Activated T-helper 2 cell treated with anti-CD3 and anti-CD28 coated beads, Interferon-gamma antibody, Interleukin-2, Interleukin-4, amounts not matched to agents 10 μg/mL and 5 μg/mL and 100 μg/mL, durations not matched to agents 14 hours and 24 hours and 36 hours (primary cell): ENCODE measurements around the gene PITX2. TPM values are rescaled to one million over a fixed set of nuclear protein-coding genes. Genes with fewer than 3 reads are reported as not detected.

Source experiments
- DNase-seq: peaks from one replicate; pipeline ENCODE4 v3.0.0; 2021; ENCODE audit warnings: low spot score
- H3K27ac Mint-ChIP-seq: one replicate; pipeline ENCODE4 v1.8.0; 2021; ENCODE audit warnings: mixed read lengths
- H3K27me3 Mint-ChIP-seq: one replicate; pipeline ENCODE4 v1.8.0; 2021; ENCODE audit warnings: low read depth, mixed read lengths
- H3K36me3 Mint-ChIP-seq: one replicate; pipeline ENCODE4 v1.8.0; 2021; ENCODE audit warnings: low read depth, mixed read lengths
- H3K4me1 Mint-ChIP-seq: one replicate; pipeline ENCODE4 v1.8.0; 2021; ENCODE audit warnings: low read depth, mixed read lengths
- H3K4me3 Mint-ChIP-seq: one replicate; pipeline ENCODE4 v1.8.0; 2021; ENCODE audit warnings: low read depth, mild to moderate bottlenecking, moderate library complexity, mixed read lengths
- H3K9me3 Mint-ChIP-seq: one replicate; pipeline ENCODE4 v1.8.0; 2021; ENCODE audit warnings: mixed read lengths
- intact Hi-C: fragments of 100-400 bp; cut with micrococcal nuclease; formaldehyde crosslinking; loops from one replicate; pipeline ENCODE4 v1.15.1; 2023
- total RNA-seq: library from RNA; stranded (reverse); gene quantifications from 2 replicates; pipeline ENCODE4 v1.2.3, GENCODE V29; 2022

The PITX2 gene
- not detected in 2 replicates for total RNA-seq

DNA sequence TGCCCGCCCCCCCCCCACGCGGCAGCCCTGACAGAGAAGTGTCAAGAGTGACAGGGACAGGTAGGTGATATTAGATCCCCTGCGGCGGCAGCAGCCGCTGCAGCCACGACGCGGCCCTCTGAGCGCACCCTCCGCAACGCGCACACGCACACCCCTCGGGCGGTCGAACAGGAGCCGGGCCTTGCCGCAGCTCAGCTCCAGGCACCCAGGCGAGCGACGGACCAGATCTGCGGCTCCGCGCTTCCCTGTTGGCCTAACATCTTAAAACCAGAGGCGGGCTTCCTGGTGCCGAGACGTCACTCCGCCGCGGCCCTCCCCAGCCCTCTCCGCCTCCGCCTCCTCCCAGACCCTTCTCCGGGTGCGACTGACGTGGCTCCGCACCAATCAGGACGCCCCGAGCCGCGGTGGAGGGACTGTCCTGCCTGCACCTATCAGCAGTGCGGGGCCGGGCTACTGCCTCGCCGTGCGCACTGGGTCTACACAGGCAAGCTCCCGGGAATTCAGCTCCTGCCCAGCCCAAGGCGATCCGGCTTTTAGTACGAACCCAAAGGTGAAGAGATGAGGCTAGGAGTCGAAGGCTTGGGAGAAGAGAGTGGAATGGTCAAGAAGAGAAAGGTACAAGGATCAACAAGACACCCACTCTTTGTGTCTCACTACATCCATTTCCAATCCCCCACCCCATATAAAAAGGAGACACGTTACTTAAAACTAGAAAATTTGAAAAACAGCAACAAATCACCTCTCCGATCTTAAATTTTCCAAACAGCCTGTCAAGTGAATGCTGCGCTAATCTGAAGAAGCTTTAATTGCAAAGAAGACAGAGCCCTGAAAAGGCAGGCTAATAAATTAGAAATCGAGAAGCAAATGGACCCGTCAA, at the start of gene PITX2:
Gene PITX2, minus strand, starts transcription at position 237 of the 877 bp plus-strand sequence. CDS start 617 bp downstream, outside the sequence.
- peaks cover 3% of the 10 kb centered on the region for H3K36me3 Mint-ChIP-seq

DNA sequence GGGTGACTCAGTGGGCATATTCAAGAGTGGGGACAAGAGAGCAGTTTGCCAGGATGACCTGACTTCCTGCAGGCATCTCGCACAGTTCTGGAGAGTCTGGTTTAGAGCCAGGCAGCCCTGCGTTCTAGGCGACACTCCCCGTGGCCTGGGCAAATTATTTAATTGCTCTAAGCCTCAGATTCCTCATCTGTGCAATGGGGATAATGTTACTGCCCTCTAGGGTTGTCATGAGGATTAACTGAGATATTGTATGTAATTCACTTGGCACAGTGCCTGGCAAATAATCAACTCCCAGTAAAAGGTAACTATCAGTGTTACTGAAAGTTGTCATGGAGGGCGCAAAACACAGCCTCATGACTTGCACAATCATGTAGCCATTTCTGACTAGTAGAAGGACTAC, 48.8 kb upstream of the PITX2 start:
- no peaks in the 10 kb centered on the region for H3K9me3 Mint-ChIP-seq
- no peaks in the 10 kb centered on the region for H3K36me3 Mint-ChIP-seq
- no peak for DNase-seq
- no peaks in the 10 kb centered on the region for H3K4me1 Mint-ChIP-seq
- H3K27me3 Mint-ChIP-seq, result no peaks in the 10 kb centered on the region
- no peak overlapping the region for H3K4me3 Mint-ChIP-seq
- H3K27ac Mint-ChIP-seq, result no peak overlapping the region
- intact Hi-C loops, result no loop called here

More for the DNA sequence above, at the start of gene PITX2:
- intact Hi-C loops, result no loop called here
- peak within 1 kb of the TSS; percentile 62 for H3K4me3 Mint-ChIP-seq
- peaks cover 6% of the 10 kb centered on the region for H3K4me1 Mint-ChIP-seq
- H3K27ac Mint-ChIP-seq, result no peak within 1 kb of the TSS
- peak; percentile 50 for DNase-seq
- H3K27me3 Mint-ChIP-seq, result peaks cover 96% of the 10 kb centered on the region
- H3K9me3 Mint-ChIP-seq, result no peaks in the 10 kb centered on the region

DNA sequence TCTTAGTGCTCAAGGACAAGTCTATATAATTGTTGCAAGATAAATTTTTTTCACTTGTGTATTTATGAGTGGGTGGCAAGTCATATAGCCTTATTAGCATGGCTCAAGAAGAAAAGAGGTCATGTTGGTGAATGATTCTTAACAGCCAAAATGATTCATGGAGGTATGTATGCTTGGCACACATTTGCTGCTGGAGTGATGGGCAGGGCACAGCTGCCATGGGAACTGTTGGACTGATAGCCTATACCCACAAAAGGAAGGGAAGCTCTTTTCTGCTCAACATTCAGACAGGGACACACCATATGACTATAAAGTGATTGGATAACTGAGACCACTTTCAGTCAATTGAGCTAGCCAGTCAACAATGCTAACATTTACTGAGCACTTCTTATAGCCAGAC, 46.8 kb upstream of the PITX2 start:
- Mint-ChIP-seq H3K4me3 (no peak overlapping the region), H3K27ac (no peak overlapping the region), H3K36me3 (no peaks in the 10 kb centered on the region), H3K9me3 (no peaks in the 10 kb centered on the region), H3K27me3 (no peaks in the 10 kb centered on the region), H3K4me1 (no peaks in the 10 kb centered on the region)
- DNase-seq, result no peak
- intact Hi-C loops, result no loop called here

DNA sequence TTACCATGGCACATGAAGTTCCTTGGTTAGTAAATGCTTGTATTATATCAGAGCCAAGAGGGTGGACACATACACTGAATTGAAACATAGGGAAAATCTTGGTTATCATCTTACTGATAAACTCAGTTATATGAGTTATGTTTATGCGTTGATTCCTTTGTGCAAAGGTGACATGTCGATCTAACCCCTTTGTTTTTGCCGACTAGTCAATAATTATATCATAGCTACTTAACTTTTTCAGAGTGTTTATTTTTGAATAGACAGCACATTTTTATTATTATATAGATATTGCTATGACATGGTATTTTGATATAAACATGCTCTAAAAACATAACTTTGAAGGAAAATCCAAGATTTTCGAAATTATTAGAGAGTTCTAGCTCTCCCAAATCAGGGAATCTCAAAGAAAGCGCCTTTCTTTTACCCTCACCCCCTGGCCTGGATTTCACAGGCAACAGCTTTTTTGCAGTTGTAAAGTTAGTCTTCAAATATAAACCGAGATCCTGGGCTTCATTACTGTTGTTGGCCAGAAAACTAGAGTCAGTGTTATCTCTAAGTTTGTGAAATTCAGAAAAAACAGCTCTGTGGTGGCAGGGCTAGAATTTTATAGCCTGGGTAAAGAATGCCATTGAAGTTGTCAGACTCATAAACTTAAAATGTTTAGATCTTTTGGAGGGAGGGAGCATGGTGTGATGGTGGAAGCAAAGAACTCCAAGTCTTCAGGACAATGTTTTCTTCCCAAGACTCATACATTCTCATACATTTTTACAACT, 45.8 kb upstream of the PITX2 start:
- no peak for DNase-seq
- intact Hi-C loops, result no loop called here
- Mint-ChIP-seq H3K27me3 (no peaks in the 10 kb centered on the region), H3K4me3 (no peak overlapping the region), H3K36me3 (no peaks in the 10 kb centered on the region), H3K27ac (no peak overlapping the region), H3K4me1 (no peaks in the 10 kb centered on the region), H3K9me3 (no peaks in the 10 kb centered on the region)

DNA sequence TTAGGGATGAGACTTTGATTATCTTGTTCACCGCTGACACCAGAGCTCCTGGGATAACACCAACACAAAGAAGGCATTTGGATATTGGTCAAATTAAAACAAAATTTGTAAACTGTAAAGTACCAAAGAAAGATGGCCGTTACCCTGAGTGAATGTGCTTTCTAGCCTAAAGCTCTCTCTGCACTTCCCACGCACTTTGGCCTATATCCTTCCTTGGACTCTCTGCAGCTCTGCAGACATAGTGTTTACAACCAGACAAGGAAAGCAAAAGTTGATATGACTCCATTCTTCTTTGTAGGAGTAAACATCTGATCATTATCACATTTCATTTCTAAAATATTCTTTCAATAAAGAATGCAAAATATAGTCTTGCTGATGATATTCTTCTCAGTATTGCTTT, 44.8 kb upstream of the PITX2 start:
- H3K4me1 Mint-ChIP-seq, result no peaks in the 10 kb centered on the region
- H3K27ac Mint-ChIP-seq, result no peak overlapping the region
- no peaks in the 10 kb centered on the region for H3K9me3 Mint-ChIP-seq
- no peak for DNase-seq
- no peak overlapping the region for H3K4me3 Mint-ChIP-seq
- H3K27me3 Mint-ChIP-seq, result no peaks in the 10 kb centered on the region
- intact Hi-C loops, result no loop called here
- no peaks in the 10 kb centered on the region for H3K36me3 Mint-ChIP-seq

DNA sequence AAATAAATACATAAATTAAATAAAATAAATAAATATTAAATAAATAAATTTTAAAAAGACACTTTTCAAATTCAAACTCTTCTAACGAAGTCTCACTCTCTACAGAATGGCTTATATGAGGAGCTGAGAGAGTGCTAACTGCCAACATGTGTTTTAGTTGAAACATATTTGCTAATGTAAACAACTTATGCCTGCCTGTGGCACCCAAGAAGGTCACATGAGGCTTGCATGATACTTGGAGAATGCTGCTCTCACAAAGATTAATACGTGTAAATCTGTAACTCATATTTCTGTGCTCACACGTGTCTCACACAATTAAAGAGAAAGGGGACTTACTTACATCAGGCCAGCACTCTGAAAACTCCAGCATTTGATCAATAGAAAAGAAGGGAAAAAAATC, 43.2 kb upstream of the PITX2 start:
- Mint-ChIP-seq H3K36me3 (no peaks in the 10 kb centered on the region), H3K9me3 (no peaks in the 10 kb centered on the region), H3K4me3 (no peak overlapping the region), H3K27ac (no peak overlapping the region), H3K27me3 (no peaks in the 10 kb centered on the region), H3K4me1 (no peaks in the 10 kb centered on the region)
- no peak for DNase-seq
- intact Hi-C loops, result no loop called here

DNA sequence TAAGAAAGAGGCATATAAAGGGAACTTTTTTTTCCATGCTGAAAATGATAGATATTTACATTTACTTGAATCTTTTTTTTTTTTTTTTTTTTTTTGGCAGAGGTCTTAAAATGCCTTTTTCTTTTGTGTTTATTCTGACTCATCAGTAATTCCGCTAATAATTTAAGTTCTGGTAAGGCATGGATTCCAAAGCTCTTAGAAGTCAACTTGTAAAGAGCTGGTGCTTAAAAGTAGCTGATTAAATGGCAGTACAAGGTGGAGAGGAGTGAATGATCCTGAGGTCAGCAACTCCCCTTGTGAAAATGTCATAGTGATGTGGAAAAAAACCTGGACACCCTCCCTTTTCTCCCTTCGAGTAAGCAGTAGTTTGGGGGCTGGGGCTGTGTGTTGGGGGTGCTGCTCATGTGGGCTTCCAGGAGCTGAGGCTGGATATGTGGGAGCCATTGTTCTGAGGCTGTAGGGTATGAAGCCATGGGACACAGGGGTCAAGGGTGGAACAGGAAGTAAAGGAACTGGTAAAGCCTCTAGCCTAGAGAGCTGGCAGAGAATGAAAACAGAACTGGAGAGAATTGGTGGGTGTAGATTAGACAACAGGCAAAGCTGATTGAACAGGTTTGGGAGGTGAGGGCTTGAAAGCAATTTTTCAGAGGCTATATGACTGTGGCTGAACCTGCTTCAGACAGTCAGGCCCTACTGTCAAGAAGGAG, 41.0 kb upstream of the PITX2 start:
- no peak overlapping the region for H3K4me3 Mint-ChIP-seq
- intact Hi-C loops, result no loop called here

DNA sequence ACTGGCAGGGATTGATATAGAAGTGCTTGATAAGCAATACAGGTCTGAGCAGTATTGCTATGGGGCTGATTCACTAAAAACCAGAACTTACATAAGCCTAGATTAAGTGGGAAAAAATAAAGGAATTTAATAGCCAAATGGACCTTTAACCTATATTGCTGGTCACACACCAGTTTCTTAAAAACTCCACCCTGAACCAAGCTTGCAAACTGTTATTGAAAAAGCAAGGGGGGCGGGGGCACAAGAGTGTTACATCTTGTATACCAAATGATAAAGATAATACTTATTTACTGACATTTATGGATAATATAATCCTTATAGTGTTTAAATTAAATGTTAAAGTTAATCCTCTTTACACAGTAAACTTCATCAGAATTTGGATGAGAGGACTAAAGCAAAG, 40.3 kb upstream of the PITX2 start:
- H3K4me3 Mint-ChIP-seq, result no peak overlapping the region
- H3K4me1 Mint-ChIP-seq, result no peaks in the 10 kb centered on the region
- no peak overlapping the region for H3K27ac Mint-ChIP-seq
- DNase-seq, result no peak
- H3K36me3 Mint-ChIP-seq, result no peaks in the 10 kb centered on the region
- H3K27me3 Mint-ChIP-seq, result no peaks in the 10 kb centered on the region
- no peaks in the 10 kb centered on the region for H3K9me3 Mint-ChIP-seq
- intact Hi-C loops, result no loop called here

More for the DNA sequence above, 41.0 kb upstream of the PITX2 start:
- Mint-ChIP-seq H3K9me3 (no peaks in the 10 kb centered on the region), H3K4me1 (no peaks in the 10 kb centered on the region), H3K27me3 (no peaks in the 10 kb centered on the region), H3K27ac (no peak overlapping the region), H3K36me3 (no peaks in the 10 kb centered on the region)
- DNase-seq, result no peak

DNA sequence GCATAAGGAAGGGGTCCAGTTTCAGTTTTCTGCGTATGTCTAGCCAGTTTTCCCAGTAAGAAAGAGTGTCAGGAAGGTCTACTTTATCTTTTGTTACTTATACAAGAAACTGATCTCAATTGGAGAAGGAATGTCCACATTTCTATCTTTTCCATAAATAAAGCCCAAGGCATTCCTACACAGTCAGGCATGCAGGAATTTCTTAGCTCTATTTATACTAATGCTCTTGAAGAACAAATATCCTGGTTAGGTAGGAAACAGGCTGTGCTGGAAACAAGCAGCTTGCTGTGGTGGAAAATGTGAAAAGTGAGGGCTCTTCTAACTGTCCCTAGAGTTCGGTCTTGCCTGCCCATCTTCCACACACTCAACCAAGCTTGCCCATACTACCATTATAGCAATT, 37.9 kb upstream of the PITX2 start:
- H3K27me3 Mint-ChIP-seq, result no peaks in the 10 kb centered on the region
- no peak overlapping the region for H3K27ac Mint-ChIP-seq
- no peak for DNase-seq
- H3K4me3 Mint-ChIP-seq, result no peak overlapping the region
- intact Hi-C loops, result no loop called here
- H3K9me3 Mint-ChIP-seq, result no peaks in the 10 kb centered on the region
- no peaks in the 10 kb centered on the region for H3K36me3 Mint-ChIP-seq
- H3K4me1 Mint-ChIP-seq, result no peaks in the 10 kb centered on the region

DNA sequence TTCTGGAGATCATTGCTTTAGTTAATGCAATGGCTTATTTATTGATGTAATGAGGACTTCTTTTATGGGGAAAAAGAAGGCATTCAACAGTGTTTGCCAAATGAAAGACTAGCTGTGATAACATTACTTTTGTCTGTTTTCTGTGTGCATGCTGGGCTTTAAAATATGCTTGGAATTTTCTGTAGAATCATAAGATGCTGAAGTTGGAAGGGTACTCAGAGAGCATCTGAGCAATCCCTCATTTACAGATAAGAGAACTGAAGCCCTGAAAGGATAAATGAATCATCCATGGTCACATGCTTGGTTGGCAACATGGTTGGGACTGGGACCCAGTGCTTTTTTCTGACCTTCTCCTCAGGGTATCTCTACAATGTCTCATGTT, 31.4 kb upstream of the PITX2 start:
- Mint-ChIP-seq H3K4me3 (no peak overlapping the region), H3K9me3 (no peaks in the 10 kb centered on the region), H3K27me3 (no peaks in the 10 kb centered on the region), H3K4me1 (no peaks in the 10 kb centered on the region), H3K36me3 (no peaks in the 10 kb centered on the region), H3K27ac (no peak overlapping the region)
- intact Hi-C loops, result no loop called here
- DNase-seq, result no peak

DNA sequence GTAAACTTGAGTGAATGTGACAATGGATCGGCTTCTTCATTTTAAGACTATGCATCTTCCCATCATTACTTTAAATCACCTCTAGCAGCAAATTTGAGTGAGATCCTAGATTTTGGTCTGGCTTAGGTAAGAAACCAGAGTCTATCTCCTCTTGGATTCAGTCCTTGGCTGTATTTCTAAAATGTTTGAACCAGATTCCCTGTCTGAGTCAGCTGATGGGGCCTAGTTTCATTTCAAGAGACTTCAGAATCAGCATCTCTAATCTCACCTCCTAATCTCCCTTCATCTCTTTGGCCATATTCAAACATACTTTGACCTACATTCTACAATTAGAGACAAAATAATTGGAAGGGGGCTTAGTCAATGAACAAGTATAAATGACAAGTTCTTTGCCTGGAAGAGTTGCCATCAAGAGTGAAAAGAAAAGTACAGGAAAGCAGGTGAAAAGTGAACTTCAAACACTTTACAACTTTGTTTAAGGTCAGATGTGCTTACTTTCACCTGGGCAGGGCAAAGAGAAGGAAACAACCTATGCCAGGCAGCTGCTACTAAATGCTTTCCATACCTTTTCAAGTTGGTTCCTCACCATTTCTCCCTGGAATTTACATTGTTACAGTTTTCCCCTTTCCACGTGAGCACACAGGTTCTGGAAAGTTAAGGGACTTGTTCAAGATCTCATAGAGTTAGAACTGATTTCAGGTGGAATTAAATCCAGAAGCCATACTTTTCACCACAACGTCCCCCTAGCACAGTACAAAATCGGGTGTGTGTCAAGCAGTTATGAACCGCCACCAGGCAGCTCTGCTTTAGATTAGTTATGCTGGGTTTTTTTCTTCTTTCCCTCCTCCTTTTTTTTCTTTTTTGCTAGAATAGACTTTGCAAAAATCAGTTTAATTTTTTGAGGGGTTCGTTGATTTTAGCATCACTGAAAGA, 30.7 kb upstream of the PITX2 start:
- intact Hi-C loops, result no loop called here
- DNase-seq, result no peak
- Mint-ChIP-seq H3K9me3 (no peaks in the 10 kb centered on the region), H3K4me1 (no peaks in the 10 kb centered on the region), H3K4me3 (no peak overlapping the region), H3K27ac (no peak overlapping the region), H3K36me3 (no peaks in the 10 kb centered on the region), H3K27me3 (no peaks in the 10 kb centered on the region)

DNA sequence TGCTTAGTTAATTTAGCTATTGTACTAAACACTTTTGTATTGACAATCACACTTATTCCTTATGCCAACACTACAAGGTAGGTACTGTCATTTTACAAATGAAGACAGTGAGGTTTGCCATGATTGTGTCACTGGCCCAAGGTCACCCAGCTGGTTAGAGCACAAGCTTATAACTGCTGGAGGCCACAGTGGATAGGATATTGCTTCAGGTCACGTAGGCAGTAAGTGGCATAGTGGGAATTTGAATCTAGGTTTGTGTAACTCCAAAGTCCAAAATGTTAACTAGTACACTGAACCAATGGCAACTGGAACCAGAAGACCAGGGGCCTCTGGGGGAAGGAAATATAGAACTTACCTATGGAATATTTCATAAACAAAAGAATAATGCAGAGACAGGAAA, 21.1 kb upstream of the PITX2 start:
- no peaks in the 10 kb centered on the region for H3K4me1 Mint-ChIP-seq
- no peaks in the 10 kb centered on the region for H3K36me3 Mint-ChIP-seq
- intact Hi-C loops, result no loop called here
- DNase-seq, result no peak
- H3K27ac Mint-ChIP-seq, result no peak overlapping the region
- peaks cover 50% of the 10 kb centered on the region for H3K27me3 Mint-ChIP-seq
- H3K9me3 Mint-ChIP-seq, result no peaks in the 10 kb centered on the region
- no peak overlapping the region for H3K4me3 Mint-ChIP-seq
